Measurements from ENCODE around the gene PAF1.
"Not testable (repeated sequence)": the region's sequence is repeated elsewhere in the genome, so short reads cannot be mapped to it uniquely, and the experiment has no call there.

The PAF1 gene

DNA sequence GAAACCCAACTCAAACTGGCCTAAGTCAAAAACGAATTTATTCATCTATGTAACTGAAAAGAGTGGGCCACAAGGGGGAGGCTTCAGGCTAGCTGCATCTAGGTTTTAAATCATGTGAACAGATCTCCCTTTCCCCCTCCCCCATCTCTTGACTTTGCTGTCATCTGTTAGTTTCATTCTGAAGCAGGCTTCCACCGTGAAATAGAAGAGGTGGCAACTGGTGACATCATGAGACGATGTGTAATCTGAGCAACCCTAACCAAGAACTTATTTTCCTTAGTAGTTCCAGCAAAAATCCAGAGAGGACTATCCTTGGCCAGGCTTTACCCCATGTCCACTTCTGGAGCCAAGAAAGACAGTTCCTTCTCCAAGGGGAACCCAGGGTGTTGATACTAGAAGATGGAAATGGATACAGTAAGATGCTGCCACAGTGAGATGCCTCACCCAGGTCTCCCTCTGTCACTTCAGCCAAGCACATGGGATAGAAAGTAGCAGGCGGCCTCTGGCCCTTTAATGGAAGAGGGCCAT, 39.3 kb downstream of the PAF1 start:
- DNase-seq = no peak

DNA sequence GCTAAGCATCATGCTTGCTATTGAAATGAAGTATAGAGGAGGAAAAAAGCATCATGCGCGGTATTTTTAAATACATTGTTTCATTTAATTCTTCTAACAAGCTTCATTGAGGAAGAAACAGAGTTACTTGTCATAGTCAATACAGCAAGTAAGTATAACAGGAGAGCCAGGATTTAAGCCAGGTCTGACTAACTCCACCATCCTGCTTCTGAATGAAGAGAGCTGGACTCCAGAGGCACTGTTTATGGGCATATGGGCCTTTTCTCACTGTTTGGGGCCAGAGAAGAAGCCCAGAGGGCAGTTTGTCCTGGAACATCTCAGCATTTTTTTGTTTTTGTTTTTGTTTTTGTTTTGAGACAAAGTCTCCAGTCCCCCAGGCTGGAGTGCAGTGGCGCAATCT, 40.8 kb downstream of the PAF1 start:
- no peak for DNase-seq

DNA sequence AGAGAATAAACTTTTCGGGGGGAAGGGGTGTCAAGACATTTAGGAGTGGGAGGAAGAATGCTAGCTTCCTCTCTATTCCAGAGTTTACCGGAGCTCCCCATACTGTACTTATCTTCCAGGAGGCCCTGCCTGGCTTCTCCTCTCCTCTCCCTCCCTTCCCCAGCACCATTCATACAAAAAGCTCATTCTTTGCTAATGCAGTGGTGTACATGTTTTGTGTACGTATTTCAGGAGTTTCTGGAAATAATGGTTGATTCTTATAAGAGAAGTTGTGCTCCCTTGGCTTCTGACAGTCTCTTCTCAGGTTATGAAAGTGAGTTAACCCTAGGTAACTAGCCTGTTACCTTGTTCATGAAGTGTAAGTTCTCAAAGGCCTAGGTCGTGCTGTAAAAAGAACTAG, 41.6 kb downstream of the PAF1 start:
- DNase-seq = no peak

DNA sequence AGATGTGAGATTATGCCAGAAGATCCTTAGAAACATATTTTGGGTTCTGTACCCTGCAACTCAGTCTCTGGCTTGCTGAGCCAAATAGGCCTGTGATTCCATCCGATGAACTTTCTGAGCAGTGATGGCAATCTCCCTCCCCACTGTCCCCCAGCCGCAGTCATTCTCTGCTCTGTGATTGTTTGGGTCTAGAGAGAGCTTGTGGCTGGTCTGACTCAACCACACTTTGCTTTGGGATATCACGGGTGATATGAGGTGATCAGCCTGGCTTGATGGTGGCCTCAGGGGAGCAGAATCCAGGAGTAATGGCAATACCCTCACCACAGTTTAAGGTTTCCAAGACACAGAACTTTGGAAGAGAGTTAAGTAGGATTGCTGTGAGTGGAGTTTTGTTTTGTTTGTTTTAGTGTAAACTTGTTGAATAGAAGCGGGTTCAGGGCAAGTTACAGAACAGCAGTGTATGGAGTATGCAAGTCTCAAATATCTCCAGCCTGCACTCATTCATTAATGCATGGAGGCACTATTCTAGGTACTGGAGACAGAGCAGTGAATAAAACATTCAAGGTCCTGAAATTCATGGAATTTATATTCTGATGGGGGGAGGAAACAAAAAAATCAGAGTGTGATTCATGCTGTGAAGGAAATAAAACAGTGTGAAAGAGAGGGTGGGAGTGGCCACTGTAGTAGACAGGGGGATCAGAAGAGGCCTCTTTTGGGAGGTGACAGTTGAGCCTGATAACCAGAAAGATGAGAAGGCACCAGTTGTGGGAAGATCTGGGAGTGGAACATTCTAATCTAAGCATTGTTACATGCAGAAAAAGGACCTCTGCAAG, 43.4 kb downstream of the PAF1 start:
- DNase-seq = no peak

DNA sequence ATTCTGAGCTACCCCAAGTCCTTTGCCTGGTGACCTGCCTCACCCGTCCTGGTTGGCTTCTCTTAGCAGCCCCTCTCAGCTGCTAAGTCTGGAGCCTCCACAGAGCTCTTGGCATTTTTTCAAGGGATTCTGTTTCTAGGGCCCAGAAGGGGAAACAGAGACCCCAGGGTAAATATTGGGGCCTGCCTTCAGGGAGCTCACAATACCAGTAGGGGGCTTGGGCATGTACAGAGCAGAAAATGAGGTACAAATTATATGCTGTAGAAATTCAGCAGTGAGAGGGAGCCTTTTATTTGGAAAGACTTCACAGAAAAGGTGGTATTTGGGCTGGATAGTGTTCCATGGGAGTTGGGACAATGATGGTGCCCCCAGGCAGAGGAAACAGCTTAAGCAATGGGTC, 45.0 kb downstream of the PAF1 start:
- DNase-seq = no peak

DNA sequence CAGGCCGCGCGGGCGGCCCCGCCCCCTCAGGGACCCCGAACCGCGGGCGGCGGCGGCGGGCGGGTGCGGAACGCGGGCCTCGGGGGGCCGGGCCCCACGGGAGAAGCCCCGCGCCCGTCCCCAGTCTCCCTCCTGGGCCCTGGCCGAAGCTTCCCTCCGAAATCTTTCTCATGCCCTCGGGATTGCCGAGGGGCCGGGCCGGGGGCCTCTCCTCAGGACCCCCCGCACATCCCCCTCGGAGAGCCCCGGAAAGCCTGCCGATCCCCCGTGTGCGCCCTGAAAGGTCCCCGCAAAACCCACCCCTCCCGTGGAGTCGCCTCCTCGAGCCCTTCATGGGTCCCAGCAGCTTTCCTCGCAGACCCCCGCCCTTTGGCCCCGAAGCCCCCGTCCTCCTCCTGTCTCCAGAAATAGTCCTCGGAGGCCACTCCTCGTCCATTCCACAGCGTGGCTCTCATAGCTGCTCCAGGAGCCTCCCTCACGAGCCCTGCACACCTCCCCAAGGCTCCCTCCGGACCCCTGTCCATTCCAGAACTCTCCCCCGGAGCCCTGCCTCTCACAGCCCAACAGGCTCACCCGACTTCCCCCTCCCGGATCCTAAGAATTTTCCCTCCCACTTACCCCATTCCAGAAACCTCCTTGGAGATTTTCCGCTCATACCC, 48.1 kb downstream of the PAF1 start:
- no peak for DNase-seq

DNA sequence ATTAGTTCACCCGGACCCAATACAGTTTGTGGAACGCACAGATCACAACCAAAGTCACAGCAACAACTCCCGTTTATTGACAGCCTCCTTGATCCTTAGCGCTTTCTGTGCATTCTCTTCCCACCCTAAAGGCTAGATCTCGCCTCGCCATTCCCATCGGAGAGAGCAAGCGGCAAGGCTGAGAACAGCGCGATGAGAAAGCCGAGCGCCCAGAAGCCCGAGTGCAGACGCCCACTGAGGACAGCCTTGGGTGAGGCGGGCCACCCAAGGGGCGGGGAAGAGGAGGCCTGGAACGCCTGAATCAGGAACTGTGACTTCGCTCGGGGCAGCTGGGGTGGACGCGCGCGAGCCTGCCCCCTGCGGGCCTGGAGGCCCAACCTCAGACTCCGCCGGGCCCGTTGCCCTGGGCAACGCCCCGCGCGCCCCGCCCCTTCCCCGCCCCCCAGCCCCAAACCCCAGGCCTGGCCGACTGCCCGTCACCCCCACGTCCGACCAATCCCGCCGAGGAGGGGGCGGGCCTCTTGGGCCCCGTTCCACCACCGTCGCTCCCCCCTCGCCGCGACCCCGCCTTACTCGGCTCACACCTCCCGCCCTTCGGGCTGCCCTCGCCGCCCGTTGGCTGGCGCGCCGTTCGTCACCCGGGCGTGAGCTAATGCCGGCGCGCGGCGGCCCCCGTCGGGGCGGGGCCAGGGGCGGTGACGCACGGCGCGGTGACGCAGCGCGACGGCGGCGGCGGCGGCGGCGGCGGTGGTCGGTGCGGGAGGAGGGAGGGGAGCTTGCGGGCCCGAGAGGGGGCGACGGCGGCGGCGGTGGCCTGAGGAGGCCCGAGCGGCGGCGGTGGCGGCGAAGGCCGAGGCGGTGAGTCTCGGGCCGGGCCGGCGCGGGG, 48.9 kb downstream of the PAF1 start, which contains the start of gene SAMD4B:
Gene SAMD4B, plus strand, starts transcription at position 703 of the 886 bp plus-strand sequence. CDS start 14,473 bp downstream, outside the sequence.
- DNase-seq = peak; percentile 99

DNA sequence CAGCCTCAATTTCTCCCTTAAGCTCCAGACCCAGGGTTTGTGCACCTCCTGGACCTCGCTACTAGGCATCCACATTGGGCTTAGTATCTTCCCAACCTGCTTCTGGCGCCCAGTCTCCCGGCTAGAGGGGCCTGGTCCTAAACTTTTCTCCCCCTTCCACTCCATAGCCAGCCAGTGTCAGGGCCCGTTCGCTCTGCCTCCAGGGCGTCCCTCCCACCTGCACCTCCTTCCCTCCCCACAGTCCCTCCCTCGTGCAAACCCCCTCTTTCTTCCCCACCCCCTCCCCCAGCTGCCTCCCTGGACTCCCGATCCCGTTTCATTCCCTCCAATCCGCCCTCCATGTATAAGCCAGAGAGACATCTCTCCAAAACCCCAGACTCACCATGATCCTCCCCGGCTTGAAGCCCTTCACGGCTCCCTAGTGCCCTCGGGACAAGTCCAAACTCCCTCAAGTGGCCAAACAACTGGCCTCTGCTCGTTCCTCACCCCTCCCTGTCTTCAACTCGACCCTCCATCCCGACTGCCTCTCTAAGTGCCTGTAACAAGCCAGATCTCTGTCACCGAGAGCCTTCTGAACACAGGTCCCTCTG, 49.7 kb downstream of the PAF1 start:
- peak; percentile 15 for DNase-seq

GRCh38 chr19:39340156-39340555, 50.8 kb downstream of the PAF1 start:
- DNase-seq = not testable (repeated sequence)

DNA sequence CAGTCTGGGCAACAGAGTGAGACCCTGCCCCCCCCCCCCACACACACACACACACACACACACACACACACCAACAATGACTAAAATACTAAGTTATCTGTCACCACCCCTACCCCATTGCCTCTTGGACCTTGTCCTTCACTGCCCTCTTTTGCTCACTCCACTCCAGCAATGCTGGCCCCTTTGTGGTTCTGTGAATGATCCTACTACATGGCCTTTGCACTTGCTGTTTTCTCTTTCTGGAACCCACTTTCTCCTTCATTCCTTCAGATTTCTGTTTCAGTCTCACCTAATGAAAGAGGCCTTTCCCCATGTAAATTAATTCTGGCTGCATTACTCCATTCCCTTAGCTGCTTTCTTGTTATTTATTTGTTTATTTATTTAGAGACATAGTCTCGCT, 51.2 kb downstream of the PAF1 start:
- DNase-seq = no peak

DNA sequence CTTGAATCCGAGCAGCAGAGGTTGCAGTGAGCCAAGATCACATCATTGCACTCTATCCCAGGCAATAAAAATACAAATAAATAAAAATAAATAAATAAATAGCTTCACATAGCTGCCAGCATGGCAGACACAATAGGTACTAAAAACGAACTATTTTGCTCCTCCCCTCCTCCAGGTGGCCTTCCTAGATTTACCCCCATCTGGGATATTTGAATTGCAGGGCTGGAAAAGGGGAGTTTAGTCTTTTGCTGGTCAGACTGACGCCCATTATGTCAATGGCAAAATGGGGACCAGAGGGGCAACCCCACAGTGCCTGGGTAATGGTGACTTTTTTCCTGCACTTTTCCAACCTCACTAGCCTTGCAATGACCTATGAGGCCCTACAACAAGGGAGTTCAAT, 54.4 kb downstream of the PAF1 start:
- DNase-seq = no peak
